ENCODE measurements around the gene ZNF622. TPM values are rescaled to one million over a fixed set of nuclear protein-coding genes. Genes with fewer than 3 reads are reported as not detected.

ZNF622 gene
- total and polyA plus RNA-seq, 12 donors: 29.6 to 103 (median 54.9) TPM

DNA sequence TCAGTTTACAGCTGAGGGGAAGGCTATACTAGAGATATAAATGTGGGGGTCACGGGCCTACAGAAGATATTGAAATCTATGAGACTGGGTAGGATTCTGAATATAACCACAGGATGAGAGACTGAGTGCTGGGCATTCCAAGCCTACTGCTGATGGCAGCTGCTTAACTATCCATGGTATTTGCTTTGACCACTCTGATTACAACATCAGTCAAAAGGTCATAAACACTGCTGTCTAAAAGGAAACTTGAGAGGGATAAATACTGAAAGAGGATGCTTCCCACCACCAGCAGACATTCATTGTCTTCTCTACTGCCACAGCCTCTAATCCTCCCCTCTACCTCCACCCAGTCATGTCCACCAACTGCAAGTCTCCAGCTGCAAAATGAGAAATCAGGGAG is 3.8 kb downstream of the ZNF622 start:
- WGBS, 2 donors: 41 to 62% methylated on average over 1 of the region's 1 CpG
- ATAC-seq: no peak
- H3K4me3 ChIP-seq: peak overlapping the region in 1 of 10 donors; percentile 3

DNA sequence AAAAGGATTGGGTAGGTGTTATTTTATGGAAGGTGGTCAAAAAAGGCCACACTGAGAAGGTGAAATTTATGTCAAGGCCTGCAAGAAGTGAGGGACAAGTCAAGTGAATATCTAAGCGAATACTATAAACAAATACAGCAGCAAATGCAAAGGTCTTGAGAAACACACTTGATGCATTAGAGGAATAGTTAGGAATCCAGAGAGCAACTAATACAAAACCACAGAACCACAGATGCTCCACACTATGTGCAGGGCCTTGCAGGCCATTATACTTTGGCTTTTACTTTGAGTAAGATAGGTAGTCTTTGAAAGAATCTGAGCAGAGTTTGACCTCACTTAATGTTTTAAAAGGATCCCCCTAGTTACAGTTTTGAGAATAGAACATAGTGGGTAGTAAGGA is 4.6 kb downstream of the ZNF622 start:
- DNase-seq: no peak
- Histone ChIP-seq H3K9me3 (no peaks in the 10 kb centered on the region), H3K27ac (peak overlapping the region in 4 of 10 donors; percentile 6 to 71 (median 64)), H3K27me3 (no peaks in the 10 kb centered on the region), H3K36me3 (peaks cover 0 to 80% (median 22%) of the 10 kb centered on the region in 9 donors), H3K4me3 (no peak overlapping the region), H3K4me1 (peaks cover 6 to 90% (median 66%) of the 10 kb centered on the region in 9 donors)
- 94 to 95% methylated on average over 1 of the region's 1 CpG for WGBS, 2 donors
- TF ChIP-seq, protein P1, sequence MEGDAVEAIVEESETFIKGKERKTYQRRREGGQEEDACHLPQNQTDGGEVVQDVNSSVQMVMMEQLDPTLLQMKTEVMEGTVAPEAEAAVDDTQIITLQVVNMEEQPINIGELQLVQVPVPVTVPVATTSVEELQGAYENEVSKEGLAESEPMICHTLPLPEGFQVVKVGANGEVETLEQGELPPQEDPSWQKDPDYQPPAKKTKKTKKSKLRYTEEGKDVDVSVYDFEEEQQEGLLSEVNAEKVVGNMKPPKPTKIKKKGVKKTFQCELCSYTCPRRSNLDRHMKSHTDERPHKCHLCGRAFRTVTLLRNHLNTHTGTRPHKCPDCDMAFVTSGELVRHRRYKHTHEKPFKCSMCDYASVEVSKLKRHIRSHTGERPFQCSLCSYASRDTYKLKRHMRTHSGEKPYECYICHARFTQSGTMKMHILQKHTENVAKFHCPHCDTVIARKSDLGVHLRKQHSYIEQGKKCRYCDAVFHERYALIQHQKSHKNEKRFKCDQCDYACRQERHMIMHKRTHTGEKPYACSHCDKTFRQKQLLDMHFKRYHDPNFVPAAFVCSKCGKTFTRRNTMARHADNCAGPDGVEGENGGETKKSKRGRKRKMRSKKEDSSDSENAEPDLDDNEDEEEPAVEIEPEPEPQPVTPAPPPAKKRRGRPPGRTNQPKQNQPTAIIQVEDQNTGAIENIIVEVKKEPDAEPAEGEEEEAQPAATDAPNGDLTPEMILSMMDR (IDR thresholded peaks at IDR 0.05): no peak
- ATAC-seq: no peak
- intact Hi-C loops (cut with DNase I): no loop called here

More for the DNA sequence above, 3.8 kb downstream of the ZNF622 start:
- intact Hi-C loops (cut with DNase I): no loop called here
- H3K27ac ChIP-seq: peak overlapping the region in 3 of 10 donors; percentile 16 to 71 (median 23)
- no peak for DNase-seq
- H3K9me3 ChIP-seq: no peaks in the 10 kb centered on the region
- TF ChIP-seq, protein P1 (IDR thresholded peaks at IDR 0.05): no peak
- H3K36me3 ChIP-seq: peaks cover 0 to 72% (median 22%) of the 10 kb centered on the region in 9 donors
- no peaks in the 10 kb centered on the region for H3K27me3 ChIP-seq
- peaks cover 3 to 89% (median 69%) of the 10 kb centered on the region in 9 donors for H3K4me1 ChIP-seq

DNA sequence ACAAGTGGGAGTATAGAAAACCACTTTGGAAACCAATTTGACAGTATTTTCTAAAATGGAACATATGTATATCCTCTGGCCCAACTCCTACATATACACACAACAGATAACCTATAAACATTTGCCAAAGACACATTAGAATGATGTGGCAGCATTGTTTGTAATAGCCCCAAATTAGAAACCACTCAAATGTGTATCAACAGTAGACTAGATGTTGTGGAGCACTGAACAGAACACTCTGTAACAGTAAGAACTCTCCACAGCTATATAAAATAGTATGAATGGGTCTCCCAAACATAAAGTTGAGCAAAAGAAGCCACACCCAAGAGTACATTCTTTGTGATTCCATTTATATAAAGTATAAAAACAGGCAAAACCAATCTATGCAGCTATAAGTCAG is 6.1 kb downstream of the ZNF622 start:
- H3K4me3 ChIP-seq: no peak overlapping the region
- intact Hi-C loops (cut with DNase I): loop anchor here in 9 of 10 donors (5.0 to 10.0 kb wide), 6 partner anchors 105 to 997 kb away; partner anchors contain the start of gene MARCHF11 (in 1 of the 9)
- H3K4me1 ChIP-seq: peaks cover 6 to 100% (median 72%) of the 10 kb centered on the region in 9 donors
- TF ChIP-seq, protein P1 (IDR thresholded peaks at IDR 0.05): no peak
- peaks cover 0 to 96% (median 22%) of the 10 kb centered on the region in 9 donors for H3K36me3 ChIP-seq
- ATAC-seq (peak; percentile 45 to 92 (median 76)), DNase-seq (no peak)
- peak overlapping the region in 9 of 10 donors; percentile 28 to 71 (median 59) for H3K27ac ChIP-seq
- H3K27me3 ChIP-seq: no peaks in the 10 kb centered on the region
- H3K9me3 ChIP-seq: no peaks in the 10 kb centered on the region

DNA sequence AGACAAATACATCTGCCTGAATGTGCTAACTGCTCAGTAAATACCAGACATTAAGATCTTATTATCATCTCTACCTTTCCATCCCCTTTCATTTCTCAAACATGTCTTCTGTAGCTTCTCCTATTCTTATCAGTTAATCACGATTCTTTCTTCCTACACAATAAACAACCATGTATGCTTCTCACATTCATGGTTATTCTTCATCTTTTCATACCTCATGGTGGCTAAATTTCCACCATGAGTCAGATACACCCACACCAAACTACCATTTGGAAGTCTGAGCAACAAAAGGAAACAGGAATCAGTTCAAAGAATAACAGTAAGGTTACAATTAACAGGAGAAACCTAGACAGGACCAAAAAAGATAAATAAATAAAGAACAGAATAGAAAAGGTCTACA is 7.7 kb downstream of the ZNF622 start:
- DNase-seq: no peak
- H3K27ac ChIP-seq: peak overlapping the region in 4 of 10 donors; percentile 11 to 48 (median 34)
- no peaks in the 10 kb centered on the region for H3K27me3 ChIP-seq
- H3K4me3 ChIP-seq: no peak overlapping the region
- WGBS, 2 donors: 65 to 68% methylated on average over 1 of the region's 1 CpG
- TF ChIP-seq, protein P1 (IDR thresholded peaks at IDR 0.05): no peak
- intact Hi-C loops (cut with DNase I): loop anchor here (2.0 to 10.0 kb wide), 8 partner anchors 103 to 996 kb away; partner anchors contain the start of gene MARCHF11 (in 1 of the 10)
- H3K36me3 ChIP-seq: peaks cover 0 to 99% (median 19%) of the 10 kb centered on the region in 9 donors
- no peak for ATAC-seq
- H3K9me3 ChIP-seq: no peaks in the 10 kb centered on the region
- H3K4me1 ChIP-seq: peaks cover 6 to 95% (median 65%) of the 10 kb centered on the region in 9 donors
